Astrocyte (in vitro differentiated cells and primary cell): ENCODE results near the gene AGTR2.

ENCODE experiments used
- EZH2 ChIP-seq: IDR thresholded peaks from 2 replicates; pipeline ENCODE4 v1.6.1; 2012; ENCODE audit warnings: mild to moderate bottlenecking, low read length, inconsistent platforms; ENCODE audit not compliant: insufficient read depth
- TF ChIP-seq, protein P1 (sequence below): IDR thresholded peaks from 2 replicates; pipeline ENCODE4 v1.5.1; 2011; ENCODE audit warnings: low read depth, mild to moderate bottlenecking, inconsistent platforms, low read length, moderate library complexity; ENCODE audit not compliant: insufficient read depth

GRCh38 chrX:116170511-116170910 lies at the start of gene AGTR2:
- TF ChIP-seq, protein P1, sequence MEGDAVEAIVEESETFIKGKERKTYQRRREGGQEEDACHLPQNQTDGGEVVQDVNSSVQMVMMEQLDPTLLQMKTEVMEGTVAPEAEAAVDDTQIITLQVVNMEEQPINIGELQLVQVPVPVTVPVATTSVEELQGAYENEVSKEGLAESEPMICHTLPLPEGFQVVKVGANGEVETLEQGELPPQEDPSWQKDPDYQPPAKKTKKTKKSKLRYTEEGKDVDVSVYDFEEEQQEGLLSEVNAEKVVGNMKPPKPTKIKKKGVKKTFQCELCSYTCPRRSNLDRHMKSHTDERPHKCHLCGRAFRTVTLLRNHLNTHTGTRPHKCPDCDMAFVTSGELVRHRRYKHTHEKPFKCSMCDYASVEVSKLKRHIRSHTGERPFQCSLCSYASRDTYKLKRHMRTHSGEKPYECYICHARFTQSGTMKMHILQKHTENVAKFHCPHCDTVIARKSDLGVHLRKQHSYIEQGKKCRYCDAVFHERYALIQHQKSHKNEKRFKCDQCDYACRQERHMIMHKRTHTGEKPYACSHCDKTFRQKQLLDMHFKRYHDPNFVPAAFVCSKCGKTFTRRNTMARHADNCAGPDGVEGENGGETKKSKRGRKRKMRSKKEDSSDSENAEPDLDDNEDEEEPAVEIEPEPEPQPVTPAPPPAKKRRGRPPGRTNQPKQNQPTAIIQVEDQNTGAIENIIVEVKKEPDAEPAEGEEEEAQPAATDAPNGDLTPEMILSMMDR: no peak
- no peak for TF ChIP-seq EZH2
